Esophagus muscularis mucosa (tissue), 4 donors: ENCODE results near the gene ADAT2. TPM values are rescaled to one million over a fixed set of nuclear protein-coding genes. Genes with fewer than 3 reads are reported as not detected.

ENCODE experiments used
- DNase-seq: peaks from one replicate; pipeline ENCODE4 v3.0.0-alpha.2; 2017; ENCODE audit errors: extremely low spot score
- H3K27ac ChIP-seq, 4 donors: fragments of 200-600 bp; sonication (generic); replicated peaks in 1 of 4; 1 replicate in 3 of 4; 2 replicates in 1 of 4; pipeline ENCODE4 v1.5.1; 2016 to 2019; ENCODE audit warnings: mild to moderate bottlenecking in 1 of 4
- H3K27me3 ChIP-seq, 4 donors: fragments of 200-600 bp; sonication (generic); one replicate each; pipeline versions ENCODE4 v1.5.1 to v1.6.0; 2016 to 2019
- H3K36me3 ChIP-seq, 4 donors: fragments of 200-600 bp; sonication (generic); one replicate each; pipeline ENCODE4 v1.5.1; 2016 to 2019
- H3K4me1 ChIP-seq, 4 donors: fragments of 200-600 bp; sonication (generic); one replicate each; pipeline ENCODE4 v1.5.1; 2016 to 2019
- H3K4me3 ChIP-seq, 4 donors: fragments of 200-600 bp; sonication (generic); 1 replicate in 2 of 4; 2 replicates in 2 of 4; pipeline ENCODE4 v1.5.1; 2016 to 2019; ENCODE audit warnings: mild to moderate bottlenecking in 4 of 4, moderate library complexity in 1 of 4
- H3K9me3 ChIP-seq, 4 donors: fragments of 200-600 bp; sonication (generic); 1 replicate in 3 of 4; 2 replicates in 1 of 4; pipeline ENCODE4 v1.5.1; 2016 to 2019
- EP300 ChIP-seq: sonication (generic); formaldehyde crosslinking; IDR thresholded peaks from one replicate; pipeline ENCODE4 v1.6.1; 2017; ENCODE audit warnings: antibody characterized with exemption
- POLR2A ChIP-seq: fragments of 450-650 bp; IDR thresholded peaks from one replicate; pipeline ENCODE4 v1.6.1; 2017; ENCODE audit warnings: antibody characterized with exemption, moderate library complexity, mild to moderate bottlenecking, low read depth
- POLR2AphosphoS5 ChIP-seq, 2 donors: sonication (generic); formaldehyde crosslinking; IDR thresholded peaks; one replicate each; pipeline ENCODE4 v1.6.1; 2017; ENCODE audit warnings: antibody characterized with exemption in 2 of 2
- WGBS: methylation state at CpG from one replicate; pipeline ENCODE4 v1.1.5; 2018; 5-methylcytosine and 5-hydroxymethylcytosine counted together
- intact Hi-C: fragments of 100-400 bp; cut with DNase I; formaldehyde crosslinking; loops from one replicate; pipeline ENCODE4 v1.15.1; 2023
- total RNA-seq, 4 donors: library from RNA; depleted of rRNA; stranded (reverse); fragments of >200 nt; gene quantifications; one replicate each; pipeline versions ENCODE4 v1.1.0 to v1.2.1, GENCODE V29; 2016
- TF ChIP-seq, protein P1 (sequence below), 3 experiments: fragments of 200-600 bp in 2 of 3; fragments of 450-650 bp in 1 of 3; sonication (generic) in 2 of 3; IDR thresholded peaks; one replicate each; pipeline ENCODE4 v1.5.1; 2017 to 2019; ENCODE audit warnings: antibody characterized with exemption in 3 of 3, mild to moderate bottlenecking in 2 of 3, moderate library complexity in 1 of 3

Gene ADAT2
- total RNA-seq, 4 donors from 2014 or later, result 2.4 to 4.0 (median 3.2) TPM

DNA sequence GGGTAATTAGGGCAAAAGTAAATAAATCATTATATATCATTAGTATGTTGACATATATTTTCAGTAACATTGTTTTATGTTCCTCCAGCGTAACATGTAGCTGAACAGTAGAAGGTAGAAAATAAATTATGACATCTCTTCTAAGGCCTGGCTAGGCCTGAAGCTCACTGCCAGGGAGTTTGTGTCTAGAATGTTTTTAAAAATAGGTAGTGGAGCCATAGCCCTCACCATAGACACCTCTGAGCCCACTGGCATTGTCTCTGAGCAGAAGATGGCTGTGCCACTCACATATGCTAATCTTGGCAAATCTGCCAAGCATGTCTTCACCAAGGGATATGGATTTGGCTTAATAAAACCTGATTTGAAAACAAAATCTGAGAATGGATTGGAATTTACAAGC is 39.7 kb upstream of the ADAT2 start:
- 96% methylated on average over 1 of the region's 1 CpG for WGBS
- no peak for DNase-seq
- H3K36me3 ChIP-seq, result peaks cover 0 to 37% (median 17%) of the 10 kb centered on the region in 4 donors
- H3K27me3 ChIP-seq, result no peaks in the 10 kb centered on the region
- H3K4me1 ChIP-seq, result no peaks in the 10 kb centered on the region
- H3K9me3 ChIP-seq, result no peaks in the 10 kb centered on the region
- no peak for TF ChIP-seq POLR2AphosphoS5 (IDR thresholded peaks at IDR 0.05)
- TF ChIP-seq, protein P1, sequence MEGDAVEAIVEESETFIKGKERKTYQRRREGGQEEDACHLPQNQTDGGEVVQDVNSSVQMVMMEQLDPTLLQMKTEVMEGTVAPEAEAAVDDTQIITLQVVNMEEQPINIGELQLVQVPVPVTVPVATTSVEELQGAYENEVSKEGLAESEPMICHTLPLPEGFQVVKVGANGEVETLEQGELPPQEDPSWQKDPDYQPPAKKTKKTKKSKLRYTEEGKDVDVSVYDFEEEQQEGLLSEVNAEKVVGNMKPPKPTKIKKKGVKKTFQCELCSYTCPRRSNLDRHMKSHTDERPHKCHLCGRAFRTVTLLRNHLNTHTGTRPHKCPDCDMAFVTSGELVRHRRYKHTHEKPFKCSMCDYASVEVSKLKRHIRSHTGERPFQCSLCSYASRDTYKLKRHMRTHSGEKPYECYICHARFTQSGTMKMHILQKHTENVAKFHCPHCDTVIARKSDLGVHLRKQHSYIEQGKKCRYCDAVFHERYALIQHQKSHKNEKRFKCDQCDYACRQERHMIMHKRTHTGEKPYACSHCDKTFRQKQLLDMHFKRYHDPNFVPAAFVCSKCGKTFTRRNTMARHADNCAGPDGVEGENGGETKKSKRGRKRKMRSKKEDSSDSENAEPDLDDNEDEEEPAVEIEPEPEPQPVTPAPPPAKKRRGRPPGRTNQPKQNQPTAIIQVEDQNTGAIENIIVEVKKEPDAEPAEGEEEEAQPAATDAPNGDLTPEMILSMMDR (IDR thresholded peaks at IDR 0.05), result no peak
- no peak for TF ChIP-seq POLR2A
- TF ChIP-seq EP300, result no peak
- intact Hi-C loops, result no loop called here
- no peak overlapping the region for H3K27ac ChIP-seq
- no peak overlapping the region for H3K4me3 ChIP-seq

DNA sequence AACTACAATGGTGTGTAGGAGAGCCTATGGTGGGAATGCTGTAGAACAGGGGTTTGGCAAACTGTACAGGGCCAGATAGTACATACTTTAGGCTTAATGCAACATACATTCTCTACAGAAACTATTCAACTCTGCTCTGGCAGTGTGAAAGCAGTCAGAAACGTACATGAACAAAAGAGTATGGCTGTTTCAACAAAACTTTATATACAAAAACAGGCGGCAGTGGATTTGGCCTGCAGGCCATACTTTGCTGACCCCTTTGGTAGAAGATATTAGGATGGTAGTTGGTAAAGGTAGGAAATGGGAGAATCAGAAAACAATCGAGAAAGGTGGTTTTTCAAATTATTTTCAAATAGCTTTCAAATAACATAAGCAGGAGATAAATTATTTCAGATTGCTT is 36.3 kb upstream of the ADAT2 start:
- intact Hi-C loops, result no loop called here
- H3K4me3 ChIP-seq, result no peak overlapping the region
- H3K36me3 ChIP-seq, result peaks cover 0 to 22% (median 4%) of the 10 kb centered on the region in 4 donors
- H3K9me3 ChIP-seq, result no peaks in the 10 kb centered on the region
- no peak for DNase-seq
- H3K27ac ChIP-seq, result no peak overlapping the region
- H3K27me3 ChIP-seq, result no peaks in the 10 kb centered on the region
- H3K4me1 ChIP-seq, result no peaks in the 10 kb centered on the region
- TF ChIP-seq POLR2A (no peak), EP300 (no peak), POLR2AphosphoS5 (IDR thresholded peaks at IDR 0.05) (no peak)
- TF ChIP-seq, protein P1 (IDR thresholded peaks at IDR 0.05), result no peak
- WGBS, result 88% methylated on average over 3 of the region's 3 CpGs

DNA sequence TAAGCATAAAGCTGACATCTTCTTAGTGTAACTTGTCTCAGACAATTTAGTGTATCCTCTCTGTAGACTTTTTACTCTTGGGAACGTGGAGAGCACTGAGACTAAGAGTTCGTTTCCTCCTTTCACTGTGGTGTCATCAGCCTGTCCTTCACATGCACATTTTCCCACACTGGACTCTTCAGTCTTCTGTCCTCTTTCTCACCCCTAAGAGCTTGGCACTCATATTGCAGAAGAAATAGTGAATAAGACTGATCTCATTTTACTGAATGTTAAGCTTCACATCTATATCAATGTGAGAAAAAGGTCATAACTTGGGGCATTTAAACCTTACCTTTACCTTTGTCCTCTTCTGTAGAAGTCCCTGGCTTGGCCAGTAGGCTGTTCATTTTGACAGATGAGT is 35.5 kb upstream of the ADAT2 start:
- H3K36me3 ChIP-seq, result peaks cover 0 to 22% (median 4%) of the 10 kb centered on the region in 4 donors
- no peaks in the 10 kb centered on the region for H3K4me1 ChIP-seq
- H3K9me3 ChIP-seq, result no peaks in the 10 kb centered on the region
- H3K27me3 ChIP-seq, result no peaks in the 10 kb centered on the region
- H3K4me3 ChIP-seq, result no peak overlapping the region
- no peak for DNase-seq
- WGBS, result 83% methylated on average over 2 of the region's 2 CpGs
- no peak overlapping the region for H3K27ac ChIP-seq
- intact Hi-C loops, result no loop called here
- TF ChIP-seq, protein P1 (IDR thresholded peaks at IDR 0.05), result no peak
- no peak for TF ChIP-seq POLR2A
- TF ChIP-seq EP300, result no peak
- TF ChIP-seq POLR2AphosphoS5 (IDR thresholded peaks at IDR 0.05), result no peak

DNA sequence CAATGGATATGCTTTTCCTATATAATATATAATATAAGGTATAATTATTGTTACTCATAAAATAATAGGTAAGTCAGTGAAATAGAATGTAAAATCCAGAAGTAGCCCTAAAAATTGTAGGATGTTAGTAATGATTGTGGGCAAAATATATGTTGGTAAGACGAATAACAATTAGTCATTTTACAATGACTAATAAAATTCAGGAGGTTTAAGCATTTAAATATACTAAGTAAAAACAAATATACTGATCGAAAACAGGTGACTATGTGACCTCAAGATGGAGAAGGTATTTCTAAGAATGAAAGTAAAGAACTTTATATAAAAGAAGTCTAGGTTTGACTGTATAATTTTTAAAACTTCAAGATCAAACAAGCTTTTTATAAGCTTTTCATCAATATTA is 32.1 kb upstream of the ADAT2 start:
- Histone ChIP-seq H3K9me3 (no peaks in the 10 kb centered on the region), H3K27ac (no peak overlapping the region), H3K4me1 (no peaks in the 10 kb centered on the region), H3K36me3 (peaks cover 4 to 44% (median 18%) of the 10 kb centered on the region in 4 donors), H3K4me3 (no peak overlapping the region), H3K27me3 (no peaks in the 10 kb centered on the region)
- intact Hi-C loops, result no loop called here
- DNase-seq, result no peak
- WGBS, result 71% methylated on average over 2 of the region's 2 CpGs
- TF ChIP-seq, protein P1 (IDR thresholded peaks at IDR 0.05), result no peak
- TF ChIP-seq POLR2A, result no peak
- TF ChIP-seq EP300, result no peak
- TF ChIP-seq POLR2AphosphoS5 (IDR thresholded peaks at IDR 0.05), result no peak

DNA sequence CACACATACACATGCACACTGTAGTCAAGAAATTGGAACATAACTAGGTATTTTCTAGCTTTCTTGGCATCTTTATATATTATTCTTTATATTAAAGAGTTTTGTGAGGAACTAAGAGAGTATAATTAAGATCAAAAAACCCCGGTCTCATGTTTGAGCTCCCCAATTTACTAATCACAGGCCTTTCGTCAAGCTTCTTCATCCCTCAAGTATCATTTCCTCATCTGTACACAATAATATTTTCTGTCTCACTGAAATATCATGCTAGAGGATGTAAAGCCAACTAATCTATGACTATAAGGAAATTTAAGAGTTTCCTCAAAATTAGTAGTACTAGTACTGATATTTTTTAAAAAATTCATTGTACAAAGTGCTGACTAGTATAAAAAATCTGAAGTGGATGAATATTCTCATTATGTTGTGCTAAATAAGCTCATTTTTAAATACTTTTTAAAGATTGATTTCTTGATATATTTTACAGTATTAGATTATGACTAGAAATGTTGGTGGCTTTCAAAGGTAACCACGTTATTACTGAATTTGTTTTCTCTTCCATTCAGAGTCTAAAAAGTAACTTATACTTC is 28.1 kb upstream of the ADAT2 start:
- no peak for DNase-seq
- no peaks in the 10 kb centered on the region for H3K4me1 ChIP-seq
- intact Hi-C loops, result no loop called here
- 90% methylated on average over 3 of the region's 3 CpGs for WGBS
- TF ChIP-seq EP300 (no peak), POLR2AphosphoS5 (IDR thresholded peaks at IDR 0.05) (no peak)
- no peaks in the 10 kb centered on the region for H3K27me3 ChIP-seq
- H3K27ac ChIP-seq, result no peak overlapping the region
- peaks cover 14 to 65% (median 49%) of the 10 kb centered on the region in 4 donors for H3K36me3 ChIP-seq
- H3K9me3 ChIP-seq, result no peaks in the 10 kb centered on the region
- no peak overlapping the region for H3K4me3 ChIP-seq
